Brain microvascular endothelial cell (primary cell): Measurements from ENCODE around the gene C2orf80.

Experiments used
- DNase-seq: peaks from one replicate; pipeline ENCODE4 v3.0.0-alpha.2; 2020
- H3K27ac ChIP-seq: fragments of 250-450 bp; sonication (Bioruptor Pico); 2 replicates; pipeline ENCODE4 v1.5.1; 2020; ENCODE audit warnings: mild to moderate bottlenecking, moderate library complexity
- H3K27me3 ChIP-seq: fragments of 250-450 bp; sonication (Bioruptor Pico); replicated peaks from 2 replicates; pipeline ENCODE4 v1.5.1; 2020; ENCODE audit warnings: mild to moderate bottlenecking
- H3K36me3 ChIP-seq: fragments of 250-450 bp; sonication (Bioruptor Pico); replicated peaks from 2 replicates; pipeline ENCODE4 v1.5.1; 2020; ENCODE audit warnings: mild to moderate bottlenecking
- H3K4me3 ChIP-seq: 2 replicates; pipeline ENCODE4 v1.5.1; 2011; ENCODE audit warnings: low read depth, mild to moderate bottlenecking, control low read depth, low read length, moderate library complexity
- in situ Hi-C: cut with HindIII; loops from 2 replicates; pipeline ENCODE4 v1.10.0; 2017; ENCODE audit warnings: low sequenced_read_pairs, low pct_ligation_motif_present
- TF ChIP-seq, protein P1 (sequence below): IDR thresholded peaks from 2 replicates; pipeline ENCODE4 v1.5.1; 2011; ENCODE audit warnings: low read depth, mild to moderate bottlenecking, moderate library complexity, low read length, control low read depth, inconsistent platforms; ENCODE audit errors: missing control alignments

The C2orf80 gene

DNA sequence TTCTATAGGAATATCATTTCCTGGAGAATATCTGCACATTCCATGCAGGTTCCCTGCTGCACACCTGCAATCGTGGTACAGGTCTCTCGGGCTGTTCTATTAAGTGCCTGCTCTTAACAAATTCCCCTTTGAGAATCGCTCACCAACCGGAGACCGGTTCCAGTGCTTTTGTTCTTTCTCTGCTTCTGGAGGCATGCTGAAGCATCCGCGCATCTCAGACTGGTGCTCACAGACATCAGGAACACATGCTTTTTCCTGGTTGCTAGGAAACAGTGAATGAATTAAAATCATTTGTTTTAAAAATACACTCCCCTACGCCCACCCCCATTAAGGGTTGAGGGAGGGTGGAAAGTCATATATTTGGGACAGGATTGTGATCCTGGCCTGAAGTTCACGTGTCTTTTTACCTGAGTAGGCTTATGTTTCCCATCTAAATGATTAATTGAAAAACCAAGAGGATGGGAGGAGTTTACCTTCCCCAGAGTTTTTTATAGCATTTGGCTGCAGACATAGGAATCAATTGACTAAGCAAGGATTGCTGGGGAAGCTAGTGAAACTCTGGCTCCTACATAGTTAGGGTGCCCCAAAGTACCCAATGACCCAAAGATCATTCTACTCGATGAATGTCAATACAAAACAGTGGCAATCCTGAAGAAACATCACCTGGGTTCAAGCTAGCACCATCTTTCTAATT is at the start of gene C2orf80:
C2orf80 (minus strand) TSS at position 221 of the 694 bp plus-strand sequence. CDS start 3,044 bp downstream, outside the sequence.
- TF ChIP-seq, protein P1, sequence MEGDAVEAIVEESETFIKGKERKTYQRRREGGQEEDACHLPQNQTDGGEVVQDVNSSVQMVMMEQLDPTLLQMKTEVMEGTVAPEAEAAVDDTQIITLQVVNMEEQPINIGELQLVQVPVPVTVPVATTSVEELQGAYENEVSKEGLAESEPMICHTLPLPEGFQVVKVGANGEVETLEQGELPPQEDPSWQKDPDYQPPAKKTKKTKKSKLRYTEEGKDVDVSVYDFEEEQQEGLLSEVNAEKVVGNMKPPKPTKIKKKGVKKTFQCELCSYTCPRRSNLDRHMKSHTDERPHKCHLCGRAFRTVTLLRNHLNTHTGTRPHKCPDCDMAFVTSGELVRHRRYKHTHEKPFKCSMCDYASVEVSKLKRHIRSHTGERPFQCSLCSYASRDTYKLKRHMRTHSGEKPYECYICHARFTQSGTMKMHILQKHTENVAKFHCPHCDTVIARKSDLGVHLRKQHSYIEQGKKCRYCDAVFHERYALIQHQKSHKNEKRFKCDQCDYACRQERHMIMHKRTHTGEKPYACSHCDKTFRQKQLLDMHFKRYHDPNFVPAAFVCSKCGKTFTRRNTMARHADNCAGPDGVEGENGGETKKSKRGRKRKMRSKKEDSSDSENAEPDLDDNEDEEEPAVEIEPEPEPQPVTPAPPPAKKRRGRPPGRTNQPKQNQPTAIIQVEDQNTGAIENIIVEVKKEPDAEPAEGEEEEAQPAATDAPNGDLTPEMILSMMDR = no peak
- Histone ChIP-seq H3K4me3 (no peak within 1 kb of the TSS), H3K27me3 (no peaks in the 10 kb centered on the region), H3K27ac (no peak within 1 kb of the TSS), H3K36me3 (no peaks in the 10 kb centered on the region)
- no peak for DNase-seq
- in situ Hi-C loops = no loop called here

DNA sequence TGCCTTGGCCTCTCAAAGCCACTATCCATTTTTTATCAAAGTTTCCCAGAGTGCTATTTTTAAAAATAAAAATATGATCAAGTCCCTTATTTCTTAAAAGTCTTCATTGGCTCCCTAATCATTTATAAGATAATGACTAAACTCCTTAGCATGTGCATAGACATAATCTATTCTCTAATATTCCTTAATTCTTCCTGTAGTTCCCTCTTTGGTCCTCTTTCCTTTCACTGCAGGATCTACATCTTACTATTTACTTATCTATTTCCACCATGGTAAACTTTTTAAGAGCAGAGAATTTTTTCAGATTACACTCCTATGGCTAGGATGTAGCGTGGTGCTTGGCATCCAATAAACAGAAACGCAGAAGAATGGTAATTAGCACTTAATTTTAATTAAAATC is 46.0 kb upstream of the C2orf80 start:
- no peak overlapping the region for H3K27ac ChIP-seq
- in situ Hi-C loops = no loop called here
- no peak overlapping the region for H3K4me3 ChIP-seq
- H3K27me3 ChIP-seq = no peaks in the 10 kb centered on the region
- H3K36me3 ChIP-seq = peaks cover 28% of the 10 kb centered on the region
- TF ChIP-seq, protein P1 = no peak
- no peak for DNase-seq

DNA sequence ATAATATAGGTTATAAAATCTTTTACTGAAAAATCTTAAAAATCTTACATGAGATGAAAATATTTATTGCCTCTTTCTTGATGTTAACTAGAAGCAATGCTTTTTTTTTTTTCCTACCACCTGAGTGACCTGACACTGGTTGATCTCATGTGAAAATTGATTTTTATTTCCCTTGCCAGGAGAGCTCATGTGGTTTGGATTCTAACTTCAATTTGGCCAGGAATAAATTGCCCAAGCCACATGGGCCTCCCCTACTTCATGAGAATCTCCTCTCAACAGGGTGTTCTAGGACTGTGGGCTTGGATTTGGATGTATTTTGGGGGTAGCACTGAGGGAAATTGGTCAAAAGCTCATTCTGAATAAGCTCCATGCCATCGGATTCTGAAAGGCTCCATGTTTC is 45.0 kb upstream of the C2orf80 start:
- Histone ChIP-seq H3K27me3 (no peaks in the 10 kb centered on the region), H3K4me3 (no peak overlapping the region), H3K36me3 (peaks cover 19% of the 10 kb centered on the region), H3K27ac (no peak overlapping the region)
- TF ChIP-seq, protein P1 = no peak
- in situ Hi-C loops = no loop called here
- DNase-seq = no peak

DNA sequence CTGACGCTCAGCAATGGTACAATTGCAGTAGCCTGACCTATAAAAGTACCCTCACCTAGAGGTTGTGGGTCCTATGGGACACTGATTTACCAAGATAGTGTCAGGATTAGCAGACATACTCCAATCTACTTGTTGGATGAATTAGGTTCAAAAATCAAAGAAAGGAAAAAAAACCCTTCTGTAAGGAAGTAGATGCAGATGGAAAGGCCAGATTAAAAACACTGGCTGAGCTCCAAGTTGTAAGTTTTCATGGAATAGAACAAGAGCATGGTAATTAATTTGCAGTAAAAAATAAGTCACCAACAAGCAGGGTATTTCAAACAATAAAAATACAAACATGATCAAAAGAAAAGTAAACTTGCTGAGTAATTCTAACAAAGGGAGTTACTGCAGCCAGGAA is 38.6 kb upstream of the C2orf80 start:
- TF ChIP-seq, protein P1 = no peak
- Histone ChIP-seq H3K27ac (no peak overlapping the region), H3K36me3 (no peaks in the 10 kb centered on the region), H3K4me3 (no peak overlapping the region), H3K27me3 (no peaks in the 10 kb centered on the region)
- no peak for DNase-seq
- in situ Hi-C loops = no loop called here

DNA sequence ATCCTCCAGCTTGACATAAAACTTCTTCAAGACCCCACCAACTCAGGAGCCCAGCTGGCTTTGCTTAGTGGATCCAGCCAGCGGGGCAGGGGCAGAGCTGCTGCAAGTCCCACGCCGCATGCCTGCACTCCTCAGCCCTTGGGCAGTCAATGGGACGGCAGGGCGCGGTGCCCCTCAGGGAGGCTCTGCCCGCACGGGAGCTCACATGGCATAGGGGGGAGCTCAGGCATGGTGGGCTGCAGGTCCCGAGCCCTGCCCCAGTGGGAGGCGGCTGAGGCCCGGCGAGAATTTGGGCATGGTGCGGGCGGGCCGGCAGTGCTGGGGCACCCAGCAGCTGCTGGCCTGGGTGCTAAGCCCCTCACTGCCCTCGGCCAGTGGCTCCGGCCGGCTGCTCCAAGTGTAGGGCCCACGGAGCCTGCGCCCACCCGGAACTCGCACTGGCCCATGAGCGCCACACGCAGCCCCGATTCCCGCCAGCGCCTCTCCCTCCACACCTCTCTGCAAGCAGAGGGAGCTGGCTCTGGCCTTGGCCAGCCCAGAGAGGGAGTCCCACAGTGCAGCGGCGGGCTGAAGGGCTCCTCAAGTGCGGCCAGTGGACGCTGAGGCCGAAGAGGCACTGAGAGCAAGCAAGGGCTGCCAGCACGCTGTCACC is 37.9 kb upstream of the C2orf80 start:
- Histone ChIP-seq H3K27ac (no peak overlapping the region), H3K27me3 (no peaks in the 10 kb centered on the region), H3K36me3 (no peaks in the 10 kb centered on the region), H3K4me3 (no peak overlapping the region)
- DNase-seq = no peak
- TF ChIP-seq, protein P1 = no peak
- in situ Hi-C loops = no loop called here
